HG02588 (cell line): Measurements from ENCODE around the gene SPTY2D1.
"Not testable (repeated sequence)": the region's sequence is repeated elsewhere in the genome, so short reads cannot be mapped to it uniquely, and the experiment has no call there.

Experiments
- ATAC-seq: cut with Tn5 transposase; IDR thresholded peaks from one replicate; pipeline ENCODE4 v1.9.1; 2021; ENCODE audit warnings: mild to moderate bottlenecking, moderate library complexity; ENCODE audit not compliant: unreplicated experiment

Gene SPTY2D1

DNA sequence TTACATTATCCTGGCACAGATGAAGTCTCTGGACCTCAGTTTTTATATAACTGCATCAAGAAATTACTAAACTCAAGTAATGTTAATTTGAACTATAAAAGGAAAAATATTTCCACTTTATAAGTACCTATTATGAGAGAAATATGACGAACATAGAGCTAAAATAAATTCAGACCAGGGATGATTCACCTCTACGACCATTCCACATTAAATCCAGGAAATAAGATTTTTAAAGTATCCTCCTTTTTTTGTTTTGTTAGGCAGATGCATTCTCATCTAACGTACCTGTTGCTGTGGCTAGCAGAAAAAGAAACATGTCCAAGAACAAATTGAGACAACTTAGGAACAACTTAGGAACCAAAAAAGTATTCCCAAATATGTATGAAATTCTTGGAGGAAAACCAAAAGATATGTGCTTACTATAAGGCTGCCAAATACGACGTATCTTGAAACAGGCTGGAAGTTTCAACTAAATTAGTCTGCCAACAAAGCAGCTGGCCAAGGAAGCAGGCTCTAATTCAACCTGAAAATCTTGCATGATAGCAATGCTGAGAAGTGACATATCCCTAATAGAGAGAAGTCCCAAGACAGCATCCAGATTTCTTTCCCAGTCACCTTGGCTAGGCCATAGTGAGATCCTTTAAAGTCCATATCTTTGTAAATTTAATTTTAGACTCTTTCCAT is 15.7 kb downstream of the SPTY2D1 start:
- ATAC-seq: no peak

DNA sequence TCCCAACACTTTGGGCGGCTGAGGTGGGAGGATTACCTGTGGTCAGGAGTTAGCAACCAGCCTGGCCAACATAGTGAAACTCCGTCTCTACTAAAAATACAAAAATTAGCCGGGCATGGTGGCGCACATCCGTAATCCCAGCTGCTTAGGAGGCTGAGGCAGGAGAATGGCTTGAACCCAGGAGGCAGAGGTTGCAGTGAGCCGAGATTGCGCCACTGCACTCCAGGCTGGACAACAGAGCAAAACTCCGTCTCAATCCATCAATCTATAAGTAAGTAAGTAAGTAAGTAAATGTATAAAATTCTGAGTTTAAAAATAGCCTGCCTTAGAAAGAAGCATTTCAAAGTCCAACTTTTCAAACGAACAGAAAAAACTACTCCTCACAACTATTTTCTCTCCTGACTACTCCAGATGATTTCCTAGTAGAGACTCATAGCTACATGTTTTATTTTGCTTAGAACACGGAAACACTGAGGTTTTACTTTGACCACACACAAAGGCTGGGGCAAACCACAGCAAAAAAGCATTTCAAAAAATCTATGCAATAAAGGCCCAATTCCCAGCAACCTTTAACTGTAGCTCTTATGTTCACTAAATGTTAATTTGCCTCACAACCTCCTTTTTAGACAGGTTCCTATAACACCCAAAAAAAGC is 16.3 kb downstream of the SPTY2D1 start:
- no peak for ATAC-seq

DNA sequence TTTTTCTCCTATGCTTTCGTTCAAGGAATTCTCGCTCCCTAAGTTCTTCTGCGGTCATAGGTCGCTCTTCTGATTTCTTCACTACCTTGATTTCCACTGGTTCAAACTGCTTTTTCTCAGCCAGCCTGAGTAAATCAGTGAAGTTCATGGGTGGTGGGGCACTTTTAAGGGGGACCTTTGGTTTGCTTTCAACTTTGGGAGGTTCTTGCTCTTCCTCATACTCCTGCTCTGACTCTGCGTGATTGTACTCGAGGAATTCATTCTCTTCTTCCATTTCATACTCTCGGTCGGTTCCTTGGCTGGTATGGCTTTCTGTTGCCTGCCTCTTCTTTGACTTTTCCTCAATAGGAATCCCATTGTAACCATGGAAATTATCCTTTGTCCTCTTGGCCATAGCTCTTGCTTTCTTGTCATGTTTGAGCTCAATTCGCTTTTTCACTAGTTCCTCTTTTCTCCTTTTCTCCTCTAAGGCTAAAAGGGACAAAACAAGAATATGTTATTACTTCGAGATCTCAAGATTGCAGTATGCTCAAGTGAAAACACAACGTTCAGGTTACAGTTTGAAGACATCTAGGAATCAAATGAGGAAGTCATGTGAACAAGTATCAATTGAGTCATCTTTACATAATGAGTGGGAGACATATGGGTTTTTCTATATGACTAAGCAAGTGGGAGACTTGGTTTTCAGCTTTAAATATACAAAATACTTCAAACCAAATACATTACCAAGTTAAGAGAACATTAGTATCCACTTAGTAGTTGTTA is 18.3 kb downstream of the SPTY2D1 start:
- peak; percentile 91 for ATAC-seq

DNA sequence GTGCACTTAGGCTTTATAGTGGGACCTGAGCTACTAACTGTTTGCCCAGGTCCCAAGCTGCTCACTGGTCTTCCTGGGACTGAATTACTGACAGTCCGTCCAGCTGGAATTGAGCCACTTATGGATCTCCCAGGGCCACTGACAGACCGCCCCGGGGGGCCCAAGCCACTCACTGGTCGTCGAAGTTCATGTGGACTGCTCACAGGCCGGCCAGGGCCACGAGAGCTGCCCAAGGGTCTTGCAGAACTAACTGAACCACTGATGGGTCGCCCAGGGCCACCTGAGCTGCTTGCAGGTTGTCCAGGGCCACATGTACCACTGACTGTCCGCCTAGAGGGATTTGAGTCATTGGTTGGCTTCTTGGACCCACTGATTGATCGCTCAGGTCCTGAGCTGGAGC is 19.5 kb downstream of the SPTY2D1 start:
- ATAC-seq: no peak

DNA sequence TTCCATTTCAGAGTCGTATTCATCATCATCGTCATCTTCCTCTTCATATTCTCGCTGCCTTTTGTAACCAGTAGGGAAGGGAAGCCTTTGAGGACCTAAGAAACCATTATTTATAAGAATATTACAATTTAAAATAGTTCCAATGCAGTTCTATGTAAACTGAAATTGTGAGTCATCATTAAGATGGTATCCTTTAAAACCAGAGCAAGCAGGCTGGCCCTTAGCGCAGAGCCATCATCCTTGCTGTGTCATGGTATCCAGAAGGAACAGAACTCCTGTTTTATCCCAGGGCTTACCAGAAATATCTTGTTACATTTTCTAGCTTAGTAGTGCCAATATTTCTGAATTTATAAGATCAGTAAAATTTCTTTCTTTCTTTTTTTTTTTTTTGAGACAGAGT is 21.7 kb downstream of the SPTY2D1 start:
- ATAC-seq: no peak

DNA sequence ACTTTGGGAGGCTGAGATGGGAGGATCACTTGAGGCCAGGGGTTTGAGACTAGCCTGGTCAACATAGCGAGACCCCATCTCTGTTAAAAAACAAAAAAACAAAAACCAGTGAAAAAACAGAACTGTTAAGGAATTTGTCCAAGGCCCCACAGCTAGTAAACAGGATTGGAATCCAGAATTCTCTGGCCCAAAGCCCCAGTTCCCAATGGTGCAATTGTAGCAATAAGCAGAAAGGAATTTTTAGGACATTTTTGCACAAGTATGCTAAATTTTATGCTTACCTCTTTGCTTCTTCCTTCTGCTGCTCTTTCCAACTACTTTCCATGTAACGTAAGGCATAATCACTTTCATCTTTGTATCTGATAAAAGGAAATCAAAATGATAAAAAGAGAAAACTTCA is 22.9 kb downstream of the SPTY2D1 start:
- ATAC-seq: no peak

DNA sequence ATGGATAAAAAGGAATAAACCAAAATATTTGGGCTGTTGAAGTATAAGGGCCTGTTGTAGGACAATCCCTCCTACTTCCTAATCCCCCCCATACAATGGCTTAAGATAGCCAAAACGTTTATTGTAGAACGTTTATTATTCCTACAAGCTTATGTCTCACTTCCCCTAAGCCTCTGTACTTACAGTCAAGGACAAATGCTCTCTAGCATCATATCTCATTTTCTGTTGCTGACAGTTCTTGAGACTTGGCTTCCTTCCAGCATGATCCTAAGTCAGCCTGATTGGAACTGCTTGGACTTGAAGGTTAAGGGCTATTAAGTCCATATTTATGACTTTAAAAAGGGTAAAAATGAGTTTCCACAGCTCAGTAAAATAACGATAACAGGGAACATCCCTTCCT is 25.8 kb downstream of the SPTY2D1 start:
- ATAC-seq: no peak

DNA sequence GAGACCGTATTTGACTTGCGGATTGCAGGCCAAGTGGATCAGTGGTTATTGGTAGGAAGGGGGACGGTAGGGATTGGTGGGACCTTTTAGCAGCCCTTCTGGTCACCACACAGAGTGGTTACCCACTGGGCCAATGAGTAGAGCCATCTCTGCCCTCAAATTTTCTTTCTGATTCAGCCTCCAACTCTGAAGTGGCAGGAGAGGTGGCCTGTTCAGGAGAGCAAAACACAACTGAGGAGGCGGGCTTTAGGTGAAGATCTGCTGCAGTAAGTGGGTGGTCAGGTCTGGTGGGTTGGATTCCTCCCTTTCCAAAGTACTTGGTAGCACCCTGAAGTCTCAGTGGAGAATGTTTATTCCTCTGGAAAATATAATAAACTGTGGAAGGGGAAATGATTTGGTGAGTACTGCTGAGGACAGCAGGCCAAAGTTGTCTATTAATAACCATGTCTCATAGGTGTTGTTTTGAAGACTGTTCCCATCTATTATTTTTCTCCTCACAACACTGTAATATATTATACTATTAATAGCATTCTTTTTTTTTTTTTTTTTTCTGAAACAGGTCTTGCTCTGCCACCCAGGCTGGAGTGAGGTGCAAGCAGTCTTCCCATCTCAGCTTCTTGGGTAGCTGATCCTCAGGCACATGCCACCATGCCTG is 33.1 kb downstream of the SPTY2D1 start:
- ATAC-seq: no peak

DNA sequence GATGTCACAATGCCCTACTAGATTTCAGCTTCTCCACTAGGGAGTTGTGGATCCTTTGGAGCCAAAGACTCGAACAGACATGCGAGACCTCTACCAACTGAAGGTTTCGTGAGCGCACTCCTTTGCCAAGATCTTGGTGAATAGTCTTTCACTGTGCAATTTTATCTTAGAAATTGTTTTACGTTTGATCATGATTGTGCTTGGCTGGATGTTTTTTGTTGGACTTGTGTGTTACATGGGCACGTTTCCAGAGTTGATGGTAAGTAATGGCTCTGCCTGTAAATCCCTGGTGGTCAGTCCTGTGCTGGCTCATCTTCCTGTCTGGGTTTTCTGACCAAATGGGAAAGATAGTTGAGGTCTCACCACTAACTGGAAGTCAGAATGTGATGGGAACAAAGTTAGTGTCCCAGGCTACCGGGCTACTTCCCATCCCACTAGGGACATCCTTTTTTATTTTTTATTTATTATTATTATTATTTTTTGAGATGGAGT is 34.4 kb downstream of the SPTY2D1 start, which contains the start of gene MISFA:
MISFA (plus strand) TSS at position 51 of the 492 bp plus-strand sequence; CDS start at position 191, 140 bp downstream.
- ATAC-seq: no peak

DNA sequence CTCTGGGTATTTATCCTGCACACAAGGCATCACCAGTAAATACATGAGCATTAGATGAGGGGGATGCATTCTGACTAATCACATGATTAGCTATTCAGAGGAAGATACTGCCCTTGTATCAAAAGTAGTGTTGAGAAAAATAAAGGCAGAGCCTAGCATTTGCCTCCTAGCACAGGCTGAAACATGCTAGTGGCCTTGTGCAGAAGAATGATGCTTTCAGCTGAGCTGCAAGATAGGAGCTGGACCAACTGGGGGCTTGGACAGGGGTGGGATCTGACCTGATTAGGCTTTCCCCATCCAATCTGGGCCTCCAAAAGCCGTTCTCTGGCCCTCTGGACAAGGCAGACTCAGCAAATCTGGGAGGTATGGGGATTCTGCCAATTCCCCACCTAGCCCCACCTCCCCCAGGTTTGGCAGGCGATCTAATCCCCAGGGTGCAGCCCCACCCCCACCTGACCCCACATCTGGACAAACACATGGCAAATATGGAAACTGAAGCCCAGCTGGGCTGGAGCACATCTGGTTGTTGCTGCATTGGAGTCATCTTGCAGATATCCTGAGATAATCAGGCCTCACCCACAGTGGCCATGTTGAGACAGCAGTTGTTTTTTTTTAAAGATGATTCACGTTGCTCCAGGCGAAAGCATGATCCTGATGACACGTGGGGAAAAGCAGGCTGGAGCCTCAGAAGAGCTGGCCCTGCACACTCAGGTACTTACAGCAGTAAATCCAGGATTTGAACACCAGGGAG is 39.0 kb downstream of the SPTY2D1 start:
- no peak for ATAC-seq

DNA sequence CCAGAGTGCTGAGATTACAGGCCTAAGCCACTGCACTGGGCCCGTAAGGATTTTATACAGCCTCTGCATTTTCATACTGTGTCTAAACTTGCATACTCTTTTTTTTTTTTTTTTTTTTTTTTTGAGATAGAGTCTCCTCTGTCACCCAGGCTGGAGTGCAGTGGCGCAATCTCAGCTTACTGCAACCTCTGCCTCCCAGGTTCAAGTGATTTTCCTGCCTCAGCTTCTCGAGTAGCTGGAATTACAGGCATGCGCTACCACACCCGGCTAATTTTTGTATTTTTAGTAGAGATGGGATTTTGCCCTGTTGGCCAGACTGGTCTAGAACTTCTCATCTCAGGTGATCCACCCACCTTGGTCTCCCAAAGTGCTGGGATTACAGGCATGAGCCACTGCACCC is 40.1 kb downstream of the SPTY2D1 start:
- ATAC-seq: not testable (repeated sequence)

DNA sequence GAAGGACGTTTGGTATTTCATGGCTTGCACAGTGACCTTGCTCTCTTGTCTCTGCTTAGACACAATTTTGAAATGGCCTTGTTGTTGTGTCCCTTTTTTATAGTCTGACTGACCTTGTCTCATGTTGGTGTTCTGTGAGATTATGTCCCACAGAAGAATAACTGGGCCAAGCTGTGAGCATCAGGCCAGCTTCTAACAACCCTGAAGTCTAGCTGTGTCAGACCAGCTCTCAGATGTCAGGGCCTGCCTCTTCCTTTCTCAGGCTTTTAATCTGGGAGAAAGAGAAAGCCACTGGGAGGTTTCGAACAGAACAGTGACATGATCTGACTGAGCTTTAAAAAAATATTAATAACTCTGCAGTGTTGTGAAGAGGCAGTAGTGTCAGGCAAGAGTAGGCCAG is 43.6 kb downstream of the SPTY2D1 start:
- ATAC-seq: no peak

DNA sequence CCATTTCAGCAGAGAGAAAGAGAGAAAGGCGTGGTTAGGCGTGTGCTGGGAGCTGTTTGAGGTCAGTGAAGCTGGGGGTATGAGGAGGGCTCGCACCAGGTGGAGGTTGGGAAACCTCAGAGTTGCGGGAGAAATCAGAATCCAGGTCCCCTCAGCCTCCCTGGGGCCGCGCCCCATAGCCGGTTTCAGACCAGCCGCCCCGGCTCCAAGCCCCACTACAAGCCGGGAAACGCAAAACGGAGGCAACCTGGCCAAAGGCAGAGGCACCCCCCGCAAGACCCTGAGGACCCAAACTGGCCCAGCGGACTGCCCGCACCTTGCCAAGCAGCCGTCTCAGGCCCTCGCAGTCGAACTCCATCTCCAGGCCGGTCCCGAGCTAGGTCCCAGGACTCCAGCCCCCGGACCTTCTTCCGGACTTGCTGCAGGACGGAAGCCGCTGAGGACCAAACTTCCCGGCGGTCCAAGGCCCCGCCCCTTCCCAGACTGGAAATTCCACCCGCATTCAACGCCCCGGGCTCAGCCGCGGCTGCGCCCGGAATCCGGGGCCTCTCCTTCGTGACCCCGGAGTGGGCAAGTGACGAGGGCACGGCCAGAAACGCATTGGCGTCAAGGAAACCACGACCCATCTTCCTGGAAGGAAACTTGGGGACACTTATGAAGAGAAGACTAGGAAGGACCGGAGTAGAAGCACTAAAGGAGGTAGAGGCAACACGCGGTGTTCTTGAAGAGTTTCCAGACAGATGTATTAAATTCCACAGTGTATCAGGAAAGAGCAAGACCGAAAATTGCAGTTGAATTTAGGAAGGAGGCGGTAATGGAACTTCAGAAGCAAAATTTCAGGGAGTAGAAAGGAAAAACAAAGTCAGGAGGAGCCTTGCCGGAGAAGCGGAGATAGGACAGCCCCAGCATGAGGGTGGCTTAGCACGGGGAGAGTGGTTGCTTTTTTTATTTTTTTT is 45.6 kb downstream of the SPTY2D1 start, which contains the start of gene UEVLD:
UEVLD (minus strand) TSS at position 438 of the 956 bp plus-strand sequence; CDS start at position 358, 80 bp downstream.
- peak; percentile 76 for ATAC-seq

DNA sequence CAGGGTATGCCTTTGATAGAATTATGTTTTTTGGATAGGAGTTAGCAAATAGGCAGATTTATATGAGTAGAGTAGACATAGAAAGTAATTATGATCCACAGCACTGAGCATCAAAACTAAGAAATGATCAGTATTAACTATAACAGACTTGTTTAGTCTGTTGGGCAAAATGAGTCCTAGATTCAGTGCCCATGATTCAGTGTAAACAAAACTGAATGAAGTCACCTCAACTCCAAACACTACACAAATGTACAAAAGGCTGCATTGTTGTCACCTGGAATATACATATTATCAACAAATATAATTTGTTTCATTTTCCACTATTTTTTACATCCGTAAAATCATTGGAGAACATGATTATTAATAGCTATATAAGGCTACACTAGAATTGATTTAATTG is 52.3 kb downstream of the SPTY2D1 start:
- ATAC-seq: no peak

DNA sequence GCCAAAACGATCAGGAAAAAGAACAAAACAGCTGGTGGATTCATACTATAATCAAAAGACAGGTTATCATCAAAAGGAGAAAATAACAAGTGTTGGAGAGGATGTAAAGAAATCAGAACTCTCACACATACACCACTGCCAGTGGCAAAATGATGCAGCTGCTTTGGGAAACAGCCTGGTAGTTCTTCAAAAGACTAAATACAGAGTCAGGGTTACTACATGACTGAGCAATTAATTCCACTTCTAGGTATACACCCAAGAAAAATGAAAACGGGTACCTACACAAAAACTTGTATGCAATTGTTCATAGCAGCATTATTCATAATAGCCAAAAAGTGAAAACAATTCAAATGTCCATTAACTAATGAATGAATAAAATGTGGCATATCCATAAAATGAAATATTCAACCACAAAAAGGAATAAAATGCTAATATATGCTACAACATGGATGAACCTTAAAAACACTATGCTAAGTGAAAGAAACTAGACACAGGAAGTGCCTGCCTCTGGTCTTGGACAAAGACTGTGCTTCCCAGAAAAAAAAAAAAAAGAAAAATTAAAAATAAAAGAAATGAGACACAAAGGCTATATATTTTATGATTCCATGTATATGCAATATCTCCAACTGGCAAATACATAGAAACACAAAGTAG is 53.9 kb downstream of the SPTY2D1 start:
- no peak for ATAC-seq

DNA sequence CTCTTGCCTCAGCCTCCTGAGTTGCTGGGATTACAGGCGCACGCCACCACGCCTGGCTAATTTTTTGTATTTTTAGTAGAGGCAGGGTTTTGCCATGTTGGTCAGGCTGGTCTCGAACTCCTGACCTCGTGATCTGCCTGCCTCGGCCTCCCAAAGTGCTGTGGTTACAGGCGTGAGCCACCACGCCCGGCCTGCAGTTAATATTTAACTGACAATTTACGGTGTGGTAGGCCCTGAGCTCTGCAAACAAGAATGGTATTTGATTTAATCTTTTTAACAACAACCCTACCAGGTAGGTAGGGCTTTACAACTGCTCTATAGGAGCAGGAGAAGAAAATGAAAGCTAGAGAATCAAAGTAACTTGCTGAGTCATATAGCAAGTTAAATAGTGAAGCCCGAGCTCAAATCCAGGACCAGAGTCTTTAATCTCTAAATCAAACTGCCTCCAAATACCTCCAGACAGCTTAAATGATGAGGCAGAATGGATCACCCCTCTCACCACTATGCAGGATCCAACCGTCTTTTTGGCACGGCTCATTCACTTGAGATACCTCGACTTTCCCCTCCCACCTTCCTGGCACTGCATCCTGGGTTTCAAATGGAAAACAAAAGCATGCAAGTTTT is 55.1 kb downstream of the SPTY2D1 start:
- peak; percentile 55 for ATAC-seq

DNA sequence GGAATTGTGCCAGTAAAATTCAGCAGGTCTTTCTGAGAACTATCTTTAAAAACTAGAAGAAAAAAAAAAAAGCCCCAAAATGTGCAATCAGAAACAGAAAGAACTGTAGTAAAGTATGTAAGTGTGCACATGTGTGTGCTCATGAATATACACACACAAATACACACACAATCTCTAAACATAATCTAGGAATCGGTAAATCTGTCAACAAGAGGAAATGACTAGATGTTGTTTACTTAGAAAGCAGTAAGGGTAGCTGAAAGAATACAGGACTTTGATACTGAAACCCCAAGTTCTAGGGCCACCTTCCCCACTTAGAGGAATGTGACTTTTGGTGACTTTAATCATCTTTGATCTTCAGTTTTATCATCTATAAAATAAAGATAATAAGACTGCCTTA is 58.8 kb downstream of the SPTY2D1 start:
- no peak for ATAC-seq

DNA sequence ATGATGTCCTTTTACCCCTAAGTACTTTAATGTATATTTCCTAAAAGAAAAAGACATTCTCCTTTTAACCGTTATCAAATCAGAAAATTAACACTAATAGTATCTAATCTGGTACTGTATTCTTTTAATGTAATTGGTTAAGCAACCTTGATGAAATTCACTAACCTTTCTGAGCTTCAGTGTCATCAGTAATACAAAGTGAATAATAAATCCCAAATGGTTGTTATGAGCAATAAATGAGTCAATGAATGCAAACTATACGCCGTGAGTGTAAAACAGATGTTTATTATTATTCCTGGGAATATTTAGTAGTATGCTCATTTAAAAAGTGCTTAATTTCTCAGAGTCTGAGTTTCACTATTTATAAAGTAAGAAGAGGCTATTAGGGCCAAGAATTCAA is 67.1 kb downstream of the SPTY2D1 start:
- ATAC-seq: no peak
